Activated B cell treated with CpG ODN at 0.5 μM for 24 hours (primary cell): ENCODE measurements around the gene PHOX2B. TPM values are rescaled to one million over a fixed set of nuclear protein-coding genes. Genes with fewer than 3 reads are reported as not detected.

Experiments used
- ATAC-seq: fragments of 200-7000 bp; cut with Tn5 transposase; one replicate; pipeline ENCODE4 v1.10.0; 2021; ENCODE audit warnings: low read depth, mild to moderate bottlenecking, moderate library complexity
- CTCF ChIA-PET: fragments of 350-600 bp; sonication (Branson Sonifier 250); formaldehyde crosslinking; loops from one replicate; lab custom pipeline; 2021; ENCODE audit warnings: antibody characterized with exemption; lab: Charles Lee
- POLR2A ChIA-PET: fragments of 350-600 bp; sonication (Branson Sonifier 250); formaldehyde crosslinking; loops from one replicate; lab custom pipeline; 2021; ENCODE audit warnings: antibody characterized with exemption; lab: Charles Lee
- DNase-seq: peaks from one replicate; pipeline ENCODE4 v3.0.0; 2022
- H3K27ac Mint-ChIP-seq: one replicate; pipeline ENCODE4 v1.8.0; 2020; ENCODE audit warnings: mixed read lengths
- H3K27me3 Mint-ChIP-seq: one replicate; pipeline ENCODE4 v1.8.0; 2021; ENCODE audit warnings: mixed read lengths
- H3K36me3 Mint-ChIP-seq: one replicate; pipeline ENCODE4 v1.8.0; 2021; ENCODE audit warnings: low read depth, mixed read lengths
- H3K4me1 Mint-ChIP-seq: one replicate; pipeline ENCODE4 v1.8.0; 2021; ENCODE audit warnings: mixed read lengths
- H3K4me3 Mint-ChIP-seq: one replicate; pipeline ENCODE4 v1.8.0; 2020; ENCODE audit warnings: mild to moderate bottlenecking, mixed read lengths
- H3K9me3 Mint-ChIP-seq: one replicate; pipeline ENCODE4 v1.8.0; 2020; ENCODE audit warnings: mixed read lengths
- intact Hi-C: fragments of 100-400 bp; cut with micrococcal nuclease; formaldehyde crosslinking; loops from one replicate; pipeline ENCODE4 v1.15.1; 2024
- total RNA-seq: library from RNA; stranded (reverse); gene quantifications from 2 replicates; pipeline ENCODE4 v1.2.3, GENCODE V29; 2022
- TF ChIP-seq, protein P1 (sequence below): fragments of 200-600 bp; IDR thresholded peaks from one replicate; pipeline ENCODE4 v1.8.0; 2022; ENCODE audit warnings: antibody characterized with exemption, mild to moderate bottlenecking

The PHOX2B gene
- total RNA-seq, 1 donor from 2014 or later, result not detected

DNA sequence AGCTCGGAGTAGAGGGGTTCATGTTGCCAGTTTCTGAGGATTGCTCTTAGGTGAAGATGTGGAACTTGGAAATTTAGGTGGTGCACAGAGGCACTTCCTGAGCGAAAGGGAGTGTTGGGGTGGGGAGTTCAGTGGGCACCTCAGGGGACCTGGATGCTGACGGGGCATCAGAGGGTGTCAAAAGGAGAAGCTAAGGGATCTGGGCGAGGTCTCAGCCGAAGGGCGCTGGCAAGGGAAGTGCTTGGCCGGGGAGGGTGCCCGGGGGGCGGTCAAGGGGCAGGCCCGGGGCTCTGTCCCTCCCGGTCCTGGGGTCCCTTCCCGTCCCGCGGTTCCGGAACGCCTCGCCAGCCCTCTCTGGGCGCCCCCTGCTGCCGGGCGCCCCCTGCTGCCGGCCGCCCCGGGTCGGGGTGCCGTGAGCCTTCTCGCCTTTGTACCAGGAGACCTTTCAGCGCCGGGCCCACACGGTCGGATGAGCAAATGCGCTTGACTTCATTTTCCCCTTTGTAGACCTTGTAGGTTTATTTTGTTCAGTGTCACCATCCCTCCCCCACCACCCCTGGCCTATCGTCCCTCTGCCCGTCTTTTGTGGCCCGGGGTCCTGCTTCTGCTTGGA lies 3.0 kb upstream of the PHOX2B start:
- no peaks in the 10 kb centered on the region for H3K4me1 Mint-ChIP-seq
- no peak overlapping the region for H3K27ac Mint-ChIP-seq
- H3K27me3 Mint-ChIP-seq, result peaks cover 60% of the 10 kb centered on the region
- CTCF ChIA-PET, result no interaction called here
- ATAC-seq (no peak), DNase-seq (no peak)
- no peaks in the 10 kb centered on the region for H3K9me3 Mint-ChIP-seq
- intact Hi-C loops, result loop anchor here (5.0 kb wide), 1 partner anchor 131 kb away; no protein-coding TSS in a partner anchor
- H3K4me3 Mint-ChIP-seq, result no peak overlapping the region
- no peaks in the 10 kb centered on the region for H3K36me3 Mint-ChIP-seq
- POLR2A ChIA-PET, result no interaction called here
- TF ChIP-seq, protein P1, sequence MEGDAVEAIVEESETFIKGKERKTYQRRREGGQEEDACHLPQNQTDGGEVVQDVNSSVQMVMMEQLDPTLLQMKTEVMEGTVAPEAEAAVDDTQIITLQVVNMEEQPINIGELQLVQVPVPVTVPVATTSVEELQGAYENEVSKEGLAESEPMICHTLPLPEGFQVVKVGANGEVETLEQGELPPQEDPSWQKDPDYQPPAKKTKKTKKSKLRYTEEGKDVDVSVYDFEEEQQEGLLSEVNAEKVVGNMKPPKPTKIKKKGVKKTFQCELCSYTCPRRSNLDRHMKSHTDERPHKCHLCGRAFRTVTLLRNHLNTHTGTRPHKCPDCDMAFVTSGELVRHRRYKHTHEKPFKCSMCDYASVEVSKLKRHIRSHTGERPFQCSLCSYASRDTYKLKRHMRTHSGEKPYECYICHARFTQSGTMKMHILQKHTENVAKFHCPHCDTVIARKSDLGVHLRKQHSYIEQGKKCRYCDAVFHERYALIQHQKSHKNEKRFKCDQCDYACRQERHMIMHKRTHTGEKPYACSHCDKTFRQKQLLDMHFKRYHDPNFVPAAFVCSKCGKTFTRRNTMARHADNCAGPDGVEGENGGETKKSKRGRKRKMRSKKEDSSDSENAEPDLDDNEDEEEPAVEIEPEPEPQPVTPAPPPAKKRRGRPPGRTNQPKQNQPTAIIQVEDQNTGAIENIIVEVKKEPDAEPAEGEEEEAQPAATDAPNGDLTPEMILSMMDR, result no peak

DNA sequence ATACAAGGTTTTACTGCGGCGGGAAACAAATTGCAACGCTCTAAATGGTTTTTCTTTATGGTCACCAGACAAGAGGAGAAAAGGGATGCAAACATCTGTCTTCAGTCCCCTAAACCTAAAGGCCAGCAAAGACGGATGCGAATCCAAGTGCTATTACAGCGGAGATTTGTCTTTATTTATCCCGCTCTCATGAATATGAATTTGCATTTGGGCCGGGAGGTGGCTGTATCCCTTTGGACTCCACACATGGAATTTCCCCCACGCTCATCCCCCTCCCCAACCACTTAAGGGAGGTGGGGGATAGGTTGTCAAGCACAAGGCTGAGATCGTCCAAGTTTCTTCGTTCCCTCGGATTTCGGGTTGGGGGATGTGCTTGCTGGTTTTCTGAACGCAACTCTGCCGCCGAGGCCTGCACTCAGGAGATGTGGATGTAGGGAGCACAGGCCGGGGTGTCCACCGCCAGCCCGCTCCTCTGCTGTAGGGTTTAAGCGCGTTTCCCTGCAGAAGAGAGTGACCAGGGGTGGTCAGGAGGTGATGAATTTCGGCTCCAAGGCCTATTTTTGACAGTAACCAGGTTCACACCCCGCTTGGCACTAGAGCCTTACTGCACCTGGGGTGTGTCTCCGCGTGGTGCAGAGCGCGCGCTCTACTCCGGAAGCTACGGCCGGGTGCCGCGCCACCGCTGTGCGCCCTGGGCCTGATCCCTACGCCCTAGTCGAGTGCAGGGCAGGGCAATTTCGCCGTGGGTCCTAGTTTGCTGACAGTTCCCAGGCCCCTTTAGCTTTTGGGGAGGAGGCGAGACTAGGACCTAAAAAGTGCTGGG lies 2.3 kb upstream of the PHOX2B start:
- Mint-ChIP-seq H3K9me3 (peaks cover 2% of the 10 kb centered on the region), H3K27me3 (peaks cover 65% of the 10 kb centered on the region), H3K4me1 (no peaks in the 10 kb centered on the region), H3K4me3 (no peak overlapping the region), H3K36me3 (no peaks in the 10 kb centered on the region), H3K27ac (no peak overlapping the region)
- TF ChIP-seq, protein P1, result no peak
- DNase-seq (no peak), ATAC-seq (no peak)
- intact Hi-C loops, result loop anchor here (5.0 kb wide), 1 partner anchor 131 kb away; no protein-coding TSS in a partner anchor
- ChIA-PET POLR2A (no interaction called here), CTCF (no interaction called here)

DNA sequence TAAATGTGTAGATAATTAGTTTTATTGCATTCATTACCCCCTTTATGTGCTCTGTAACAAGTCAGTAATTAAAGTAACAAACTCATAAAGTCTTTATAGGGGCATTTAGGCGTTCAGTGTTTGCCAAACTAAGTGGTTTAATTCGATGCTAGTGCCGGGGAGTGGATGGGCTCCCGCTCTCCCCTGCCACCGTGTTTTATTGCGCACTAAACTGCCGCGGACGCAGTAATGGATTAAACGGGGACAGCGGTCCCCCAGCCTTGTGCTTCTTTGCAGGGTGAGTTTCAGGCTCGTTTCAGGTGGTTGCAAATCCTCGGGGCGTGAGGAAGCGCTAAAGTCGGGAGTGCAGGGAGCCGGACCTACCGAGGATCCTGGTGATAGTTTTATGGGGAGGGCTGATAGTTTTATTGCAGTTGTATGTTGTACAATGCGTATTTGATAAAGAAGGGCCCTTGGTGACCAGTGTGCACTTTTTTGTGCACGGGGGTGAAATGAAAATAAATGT lies 1.6 kb upstream of the PHOX2B start:
- ATAC-seq (no peak), DNase-seq (no peak)
- no peak overlapping the region for H3K4me3 Mint-ChIP-seq

DNA sequence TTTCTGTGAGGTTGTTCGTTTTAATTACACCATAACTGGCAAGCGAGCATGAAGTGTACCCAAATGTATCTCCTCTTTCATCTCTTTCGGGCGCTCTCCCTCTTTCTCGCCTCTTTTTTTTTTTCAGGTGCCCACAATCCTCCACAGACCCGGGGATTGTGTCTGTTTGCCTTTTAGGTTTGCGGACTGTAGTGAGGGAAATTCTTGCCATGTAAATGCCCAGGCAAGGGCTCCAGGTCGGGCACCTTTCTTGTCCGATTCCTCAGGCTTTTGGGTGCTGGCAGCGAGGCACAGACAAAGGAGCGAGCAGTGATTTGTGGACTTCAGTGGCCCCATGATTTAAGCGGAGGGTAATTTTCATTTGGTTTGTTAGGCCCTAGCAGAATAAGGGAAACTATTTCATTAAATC lies 1.1 kb upstream of the PHOX2B start:
- POLR2A ChIA-PET, result no interaction called here
- Mint-ChIP-seq H3K27ac (no peak overlapping the region), H3K9me3 (peaks cover 2% of the 10 kb centered on the region), H3K36me3 (no peaks in the 10 kb centered on the region), H3K4me1 (no peaks in the 10 kb centered on the region), H3K4me3 (no peak overlapping the region), H3K27me3 (peaks cover 64% of the 10 kb centered on the region)
- TF ChIP-seq, protein P1, result no peak
- no peak for DNase-seq
- CTCF ChIA-PET, result no interaction called here
- ATAC-seq, result no peak
- intact Hi-C loops, result loop anchor here (5.0 kb wide), 1 partner anchor 133 kb away; no protein-coding TSS in a partner anchor

More for the DNA sequence above, 1.6 kb upstream of the PHOX2B start:
- intact Hi-C loops, result loop anchor here (5.0 kb wide), 1 partner anchor 132 kb away; no protein-coding TSS in a partner anchor
- POLR2A ChIA-PET, result no interaction called here
- no peaks in the 10 kb centered on the region for H3K36me3 Mint-ChIP-seq
- no peak overlapping the region for H3K27ac Mint-ChIP-seq
- TF ChIP-seq, protein P1, result no peak
- no peaks in the 10 kb centered on the region for H3K4me1 Mint-ChIP-seq
- peaks cover 65% of the 10 kb centered on the region for H3K27me3 Mint-ChIP-seq
- CTCF ChIA-PET, result no interaction called here
- H3K9me3 Mint-ChIP-seq, result peaks cover 2% of the 10 kb centered on the region

DNA sequence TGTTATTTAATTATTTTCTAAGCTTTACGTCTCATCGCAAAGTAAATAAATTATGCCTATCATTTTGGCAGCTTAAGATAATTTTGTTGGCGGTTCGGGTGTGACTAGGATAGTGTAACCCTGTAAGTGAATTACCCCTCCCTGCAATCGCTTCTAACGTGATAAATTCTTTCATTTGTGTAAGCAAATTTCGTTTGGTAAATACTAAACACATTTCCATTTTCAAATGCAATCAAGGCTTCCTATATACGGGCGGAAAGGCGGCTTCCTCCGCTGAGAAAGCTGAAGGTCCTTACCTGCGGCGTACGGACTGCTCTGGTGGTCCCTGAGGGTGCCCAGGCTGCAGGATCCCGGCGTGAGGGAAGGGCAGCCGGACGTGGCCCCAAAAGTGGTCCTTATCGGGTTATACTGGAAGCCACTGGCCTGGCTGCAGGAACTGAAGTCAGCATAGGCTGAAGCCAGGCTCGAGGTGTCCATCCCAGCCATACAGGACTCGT lies 403 bp downstream of the PHOX2B start:
- no peak for DNase-seq
- intact Hi-C loops, result no loop called here
- Mint-ChIP-seq H3K27ac (no peak overlapping the region), H3K27me3 (peaks cover 63% of the 10 kb centered on the region), H3K4me3 (no peak overlapping the region), H3K36me3 (no peaks in the 10 kb centered on the region), H3K9me3 (peaks cover 2% of the 10 kb centered on the region), H3K4me1 (no peaks in the 10 kb centered on the region)
- ChIA-PET CTCF (no interaction called here), POLR2A (no interaction called here)
- no peak for ATAC-seq
- TF ChIP-seq, protein P1, result no peak
